GM19023 (cell line): ENCODE results near the gene DHX34.
"Not testable (repeated sequence)": the region's sequence is repeated elsewhere in the genome, so short reads cannot be mapped to it uniquely, and the experiment has no call there.

Experiments
- ATAC-seq: cut with Tn5 transposase; IDR thresholded peaks from one replicate; pipeline ENCODE4 v1.9.1; 2021; ENCODE audit warnings: mild to moderate bottlenecking, moderate library complexity; ENCODE audit not compliant: unreplicated experiment

DHX34 gene

GRCh38 chr19:47384533-47384932 is 35.4 kb downstream of the DHX34 start:
- not testable (repeated sequence) for ATAC-seq

- not testable (repeated sequence) for ATAC-seq
These were observed 37.5 kb downstream of the DHX34 start for GRCh38 chr19:47386582-47386981.

DNA sequence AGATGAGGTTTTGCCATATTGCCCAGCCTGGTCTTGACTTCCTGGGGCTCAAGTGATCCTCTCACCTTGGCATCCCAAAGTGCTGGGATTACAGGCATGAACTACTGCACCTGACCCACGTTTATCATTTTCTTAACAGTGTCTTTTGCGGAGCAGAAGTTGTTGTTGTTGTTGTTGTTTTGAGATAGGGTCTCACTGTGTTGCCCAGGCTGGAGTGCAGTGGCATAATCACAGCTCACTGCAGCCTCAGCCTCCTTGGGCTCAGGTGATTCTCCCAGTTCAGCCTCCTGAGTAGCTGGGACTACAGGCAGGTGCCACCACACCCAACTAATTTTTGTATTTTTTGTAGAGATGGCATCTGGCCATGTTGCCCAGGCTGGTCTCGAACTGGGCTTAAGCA is 38.5 kb downstream of the DHX34 start:
- ATAC-seq, result not testable (repeated sequence)

GRCh38 chr19:47388721-47389120 is 39.6 kb downstream of the DHX34 start:
- not testable (repeated sequence) for ATAC-seq

DNA sequence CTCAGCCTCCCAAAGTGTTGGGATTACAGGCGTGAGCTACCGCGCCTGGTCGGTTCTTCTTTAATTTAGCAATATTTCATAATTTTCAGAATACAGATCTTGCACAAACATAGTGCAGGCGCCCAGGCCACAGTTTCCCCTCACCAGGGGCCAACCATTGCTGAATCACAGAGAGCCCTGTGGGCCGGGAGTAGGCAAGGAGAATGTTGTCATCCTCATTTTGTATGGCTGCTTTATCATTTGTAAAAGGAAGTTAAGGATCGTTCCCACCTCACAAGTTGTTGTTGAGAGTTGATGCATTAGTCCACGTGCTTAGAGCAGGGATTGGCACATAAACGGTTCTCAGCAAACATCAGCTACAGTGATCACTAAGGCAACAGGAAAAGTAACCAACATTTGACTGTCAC is 40.0 kb downstream of the DHX34 start:
- ATAC-seq, result no peak

- ATAC-seq, result no peak
These were observed 41.7 kb downstream of the DHX34 start for GRCh38 chr19:47390533-47391488.

- no peak for ATAC-seq
These were observed 42.6 kb downstream of the DHX34 start for GRCh38 chr19:47391510-47392223.

DNA sequence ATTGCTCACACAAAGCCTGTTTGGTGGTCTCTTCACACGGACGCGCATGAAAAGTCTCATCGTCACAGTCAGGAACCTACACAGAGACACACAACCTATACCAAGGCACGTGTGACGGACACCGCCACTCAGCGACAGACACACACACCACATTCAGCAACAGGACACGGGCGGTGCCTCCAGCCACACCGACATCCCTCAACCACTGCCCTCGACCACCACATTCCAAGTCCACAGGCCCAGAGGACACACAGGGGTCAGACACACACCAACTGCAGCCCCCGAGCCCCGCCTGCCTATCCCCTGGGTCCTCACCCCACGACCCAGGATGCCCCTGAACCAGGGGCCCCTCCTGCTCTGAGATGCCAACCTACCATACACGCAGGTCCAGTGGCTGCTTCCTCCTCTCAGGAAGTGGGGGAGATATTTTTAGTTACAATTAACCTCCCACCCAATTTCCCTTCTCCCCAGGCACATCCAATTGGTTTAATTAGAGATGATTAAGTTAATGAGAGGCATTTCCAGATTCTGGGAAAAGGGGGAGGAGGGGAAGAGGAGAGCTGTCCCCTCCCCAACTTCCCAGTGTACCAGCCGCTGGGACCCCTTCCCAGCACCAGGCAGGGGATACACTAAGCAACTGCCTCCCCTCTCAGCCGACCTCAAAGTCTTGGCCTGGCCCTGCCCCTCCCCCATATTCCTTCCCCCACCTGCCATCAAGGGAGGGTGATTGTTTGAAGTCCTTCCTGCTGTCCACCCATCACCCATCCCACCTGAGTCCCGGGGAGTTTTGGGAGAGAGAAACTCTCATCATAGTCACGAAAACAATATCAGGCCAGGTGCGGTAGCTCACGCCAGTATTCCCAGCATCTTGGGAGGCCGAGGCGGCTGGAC is 49.8 kb downstream of the DHX34 start:
- no peak for ATAC-seq

- no peak for ATAC-seq
These were observed 53.4 kb downstream of the DHX34 start for GRCh38 chr19:47402504-47402903.

GRCh38 chr19:47404334-47405196 is 55.5 kb downstream of the DHX34 start:
- no peak for ATAC-seq

DNA sequence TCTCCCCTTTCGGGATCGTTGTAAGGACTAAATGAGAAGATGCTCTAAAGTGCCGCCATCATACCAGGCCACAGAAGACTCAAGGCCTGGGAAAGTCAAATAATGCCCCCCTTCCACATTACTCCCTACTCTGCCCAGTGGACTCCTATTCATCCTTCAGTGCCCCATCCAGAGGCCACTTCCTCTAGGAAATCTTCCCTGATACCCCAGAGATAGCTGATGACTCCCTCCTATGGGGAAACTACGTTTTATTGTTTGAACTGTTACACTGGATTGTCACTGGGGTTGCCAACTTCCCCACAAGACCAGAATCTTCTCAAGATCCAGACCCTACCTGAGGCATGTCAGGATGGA is 56.1 kb downstream of the DHX34 start:
- no peak for ATAC-seq

DNA sequence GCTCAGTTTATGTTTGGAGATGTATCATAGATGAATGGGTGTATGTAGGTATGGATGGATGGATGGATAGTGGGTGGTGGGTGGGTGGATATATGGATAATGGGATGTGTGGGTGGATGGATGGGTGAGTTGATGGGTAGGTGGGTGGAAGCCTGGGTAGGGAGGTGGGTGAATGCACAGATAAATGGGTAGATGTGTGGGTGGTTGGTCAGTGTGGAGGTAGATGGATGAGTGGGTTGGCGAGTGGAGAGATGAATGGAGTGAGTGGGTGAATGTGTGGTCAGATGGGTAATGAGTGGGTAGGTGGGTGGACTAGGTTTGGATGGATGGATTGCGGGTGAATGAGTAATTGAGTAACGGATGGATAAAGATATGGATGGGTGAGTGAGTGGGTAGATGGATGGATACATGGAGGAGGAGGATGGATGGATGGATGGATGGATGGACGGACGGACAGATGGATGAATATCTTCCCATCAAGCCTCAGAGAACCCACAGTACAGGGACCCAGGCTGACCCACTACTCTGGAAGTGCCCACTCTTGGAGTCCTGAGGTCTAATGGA is 56.8 kb downstream of the DHX34 start:
- ATAC-seq, result no peak

DNA sequence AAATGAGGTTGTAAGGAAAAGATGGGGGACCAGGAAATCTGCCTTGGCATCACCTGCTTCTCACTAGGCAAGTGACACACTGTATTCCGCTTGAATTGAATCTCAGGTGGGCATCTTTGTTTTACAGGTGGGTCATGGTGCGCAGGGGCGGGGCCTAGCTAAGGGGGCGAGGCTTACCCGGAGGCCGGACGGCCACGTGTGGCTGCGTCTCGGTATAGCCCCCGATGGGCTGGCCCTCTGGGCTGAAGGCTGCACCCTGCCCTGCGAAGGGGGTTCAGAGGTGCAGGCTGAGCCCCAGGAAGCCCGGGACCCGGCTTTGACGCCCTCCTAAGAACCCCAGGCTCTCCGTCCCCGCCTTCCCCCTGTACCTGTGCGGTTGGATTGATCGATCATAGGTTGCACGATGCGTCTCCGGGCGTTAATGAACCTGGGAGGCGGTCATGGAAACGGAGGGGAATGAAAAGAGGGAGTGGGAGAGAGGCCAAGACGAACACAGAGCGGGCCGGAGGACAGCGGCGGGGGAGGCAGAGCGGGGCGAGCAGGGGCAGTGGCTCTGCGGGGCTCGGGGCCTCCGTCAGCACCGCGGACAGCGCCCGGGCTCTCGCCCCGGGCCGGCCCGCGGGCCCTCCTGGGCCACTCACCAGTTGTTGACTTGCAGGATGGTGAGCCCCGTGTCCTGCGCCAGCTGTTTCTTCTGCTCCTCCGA is 57.7 kb downstream of the DHX34 start:
- no peak for ATAC-seq

GRCh38 chr19:47407417-47407774 is 58.3 kb downstream of the DHX34 start:
- no peak for ATAC-seq

- ATAC-seq, result no peak
These were observed 59.2 kb downstream of the DHX34 start for GRCh38 chr19:47408156-47408938.

GRCh38 chr19:47411101-47411500 is 62.0 kb downstream of the DHX34 start:
- ATAC-seq, result no peak

GRCh38 chr19:47411696-47412095 is 62.6 kb downstream of the DHX34 start:
- not testable (repeated sequence) for ATAC-seq

DNA sequence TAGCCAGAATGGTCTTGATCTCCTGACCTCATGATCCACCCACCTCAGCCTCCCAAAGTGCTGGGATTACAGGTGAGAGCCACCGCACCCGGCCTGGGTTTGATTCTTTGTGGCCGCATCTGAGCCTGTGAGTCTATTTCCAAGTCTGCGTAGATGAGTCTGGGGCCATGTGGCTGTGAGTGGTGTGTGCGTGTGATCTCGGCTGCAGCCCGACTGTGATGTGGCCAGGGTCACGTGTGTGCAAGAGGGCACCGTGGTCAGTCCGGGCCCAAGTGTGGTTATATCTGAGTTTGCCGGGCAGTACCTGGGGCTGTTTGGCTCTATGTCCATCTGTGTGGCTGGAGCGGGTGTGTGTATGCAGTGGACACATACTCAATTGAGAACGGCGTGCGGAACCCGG is 64.8 kb downstream of the DHX34 start:
- no peak for ATAC-seq
